GM18502 (cell line): ENCODE results near the gene GNAQ.
A peak's percentile ranks its signal among the peaks of the same experiment; 100 is the strongest.
"Not testable (repeated sequence)": the region's sequence is repeated elsewhere in the genome, so short reads cannot be mapped to it uniquely, and the experiment has no call there.

ENCODE experiments used
- ATAC-seq: cut with Tn5 transposase; IDR thresholded peaks from one replicate; pipeline ENCODE4 v1.9.1; 2021; ENCODE audit warnings: mild to moderate bottlenecking; ENCODE audit not compliant: unreplicated experiment, poor library complexity

Gene GNAQ

DNA sequence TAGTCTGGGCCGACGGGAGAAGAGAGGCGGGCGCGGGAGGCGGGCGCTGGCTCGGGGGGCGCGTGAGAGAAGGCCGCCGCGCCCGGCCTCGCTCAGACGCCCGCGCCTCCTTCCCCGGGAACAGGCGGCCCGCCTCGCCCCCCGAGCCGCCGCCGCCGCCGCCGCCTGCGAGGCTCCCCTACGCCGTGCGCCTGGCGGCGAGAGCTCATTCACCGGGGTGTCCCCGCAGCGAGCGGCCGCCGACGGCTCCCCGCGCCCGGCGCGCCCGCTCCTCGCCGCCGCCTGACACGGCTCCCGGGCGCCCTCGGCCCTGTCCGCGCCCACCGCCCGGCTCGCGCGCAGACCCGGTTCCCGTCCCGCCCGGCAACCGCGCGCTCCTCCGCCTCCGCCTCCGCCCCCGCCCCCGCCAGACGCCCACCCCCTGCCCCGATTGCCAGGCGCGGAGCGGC is at the start of gene GNAQ:
TSS of gene GNAQ (minus strand) at position 368 of the 449 bp plus-strand sequence. CDS start 576 bp downstream, outside the sequence.
- ATAC-seq = peak; percentile 11

DNA sequence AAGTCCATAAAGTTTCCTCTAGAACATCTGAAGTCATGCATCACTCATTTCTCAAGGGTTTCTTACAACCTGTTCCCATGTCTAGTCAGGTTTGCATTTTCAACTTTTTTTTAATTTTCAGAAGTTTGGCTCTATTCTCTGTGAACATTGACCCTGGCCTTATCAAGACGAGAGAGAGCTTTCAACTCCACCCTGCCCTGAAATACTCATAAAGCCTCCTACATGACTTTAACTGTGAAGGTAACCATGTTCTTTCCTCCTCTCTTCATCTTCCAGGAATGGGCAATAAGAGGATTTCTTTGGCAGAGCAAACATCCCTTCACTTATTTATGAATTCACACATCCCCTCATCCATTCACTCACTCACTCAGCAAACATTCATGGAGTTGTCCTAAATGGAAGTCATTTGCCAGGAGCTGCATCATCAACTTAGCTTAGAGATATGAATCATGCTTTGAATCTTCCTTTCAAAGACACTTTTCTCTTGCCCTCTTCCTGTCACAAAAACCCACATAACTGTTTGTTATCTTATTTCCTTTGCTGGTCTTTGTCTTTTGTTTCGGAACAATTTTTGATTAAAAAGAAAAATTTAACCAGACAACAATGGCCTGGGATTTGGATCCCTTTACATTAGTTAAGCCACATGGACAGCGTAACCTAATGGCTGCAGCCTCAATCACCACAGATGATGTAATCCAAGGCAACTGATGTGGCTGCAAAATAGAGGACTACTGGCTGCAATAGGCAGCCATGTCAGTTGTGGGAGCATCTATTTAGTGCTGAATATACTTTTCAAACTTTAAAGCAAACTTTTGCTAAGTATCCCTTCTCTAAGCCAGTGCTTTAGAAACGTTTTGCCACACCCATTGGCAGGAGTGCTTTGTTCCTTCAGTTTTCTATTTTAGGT is 43.0 kb upstream of the GNAQ start:
- no peak for ATAC-seq

DNA sequence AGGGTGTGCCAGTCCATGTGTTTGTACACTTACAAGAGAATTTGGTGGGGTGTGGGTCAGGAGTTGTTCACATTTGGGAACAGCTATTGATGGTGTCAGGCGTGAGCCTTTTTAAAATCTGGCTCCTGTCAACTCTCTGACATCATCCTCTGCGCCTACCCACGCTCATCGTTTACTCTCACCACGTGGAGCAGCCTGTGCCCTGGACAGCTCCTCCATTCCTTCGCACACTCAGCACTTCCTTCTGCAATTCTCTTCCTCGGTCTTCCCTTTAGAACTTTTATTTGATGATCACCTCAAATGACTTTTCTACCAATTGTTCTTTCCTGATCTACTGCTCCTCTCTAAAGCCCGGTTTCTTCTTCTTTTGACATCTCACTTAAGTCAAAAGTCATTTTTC is 42.1 kb upstream of the GNAQ start:
- ATAC-seq = no peak

DNA sequence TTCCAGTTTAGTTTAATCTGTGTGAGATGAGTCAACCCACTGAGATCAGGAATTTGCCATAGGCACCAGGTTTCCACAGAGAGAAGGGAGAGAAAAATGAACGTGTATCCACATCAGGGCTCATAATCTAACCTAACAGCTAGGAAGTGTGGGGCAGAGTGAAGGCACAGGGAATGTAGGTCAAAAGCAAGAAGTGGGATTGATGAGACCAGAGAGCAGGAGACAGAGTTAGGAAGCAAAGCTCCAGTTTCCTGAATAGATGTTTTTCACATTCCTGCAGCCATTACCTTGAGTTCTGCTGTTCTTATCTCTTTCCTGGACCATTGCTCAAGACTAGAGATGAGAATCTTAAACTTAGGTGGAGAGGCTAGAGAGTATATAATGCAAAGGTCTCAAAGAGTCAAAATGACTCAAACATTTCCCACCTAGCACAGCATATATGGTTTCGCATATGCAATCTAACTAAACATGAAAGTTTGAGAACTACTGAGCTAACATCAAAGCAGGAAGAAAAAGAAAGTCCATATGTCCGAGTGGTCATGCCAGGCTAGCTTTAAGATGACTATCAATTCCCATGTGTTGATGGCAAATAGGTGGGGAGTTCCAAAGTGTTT is 41.1 kb upstream of the GNAQ start:
- no peak for ATAC-seq

DNA sequence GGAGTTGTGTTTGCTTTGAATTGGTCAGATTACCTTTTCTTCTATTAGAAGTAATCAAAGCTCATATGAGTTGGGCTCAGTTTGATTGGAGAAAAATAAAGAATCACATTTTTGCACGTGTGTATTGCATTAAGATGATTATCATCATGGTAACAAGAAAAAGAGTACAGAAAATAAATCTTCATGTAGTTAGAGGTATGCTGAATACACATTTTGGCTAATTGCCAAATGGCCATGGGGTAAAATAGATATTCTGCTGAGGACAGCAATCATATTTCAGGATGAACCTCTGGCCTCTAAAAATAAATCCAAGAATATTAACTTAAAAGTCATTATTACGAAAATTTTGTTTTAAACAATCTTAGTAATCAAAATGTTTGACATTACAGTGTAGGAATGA is 38.9 kb upstream of the GNAQ start:
- ATAC-seq = no peak

DNA sequence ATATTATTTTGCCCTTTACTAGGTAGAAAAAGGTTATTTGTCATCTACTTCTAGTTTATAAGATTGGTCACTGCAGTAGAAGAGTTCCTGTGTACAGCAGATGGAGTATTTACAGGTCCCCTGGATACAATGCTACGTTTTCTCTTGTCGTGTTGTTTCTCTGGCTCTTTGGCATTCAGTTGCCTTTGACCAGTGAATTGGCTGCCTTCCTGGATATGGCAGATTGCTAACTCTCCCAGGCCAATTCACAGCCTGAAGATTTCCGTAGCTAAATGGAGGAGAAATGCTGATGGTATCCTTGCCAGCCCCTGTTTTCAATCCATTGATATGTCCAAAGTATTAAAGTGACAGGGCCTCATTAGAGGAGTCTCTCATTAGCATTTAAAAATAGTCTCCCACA is 32.5 kb upstream of the GNAQ start:
- no peak for ATAC-seq

DNA sequence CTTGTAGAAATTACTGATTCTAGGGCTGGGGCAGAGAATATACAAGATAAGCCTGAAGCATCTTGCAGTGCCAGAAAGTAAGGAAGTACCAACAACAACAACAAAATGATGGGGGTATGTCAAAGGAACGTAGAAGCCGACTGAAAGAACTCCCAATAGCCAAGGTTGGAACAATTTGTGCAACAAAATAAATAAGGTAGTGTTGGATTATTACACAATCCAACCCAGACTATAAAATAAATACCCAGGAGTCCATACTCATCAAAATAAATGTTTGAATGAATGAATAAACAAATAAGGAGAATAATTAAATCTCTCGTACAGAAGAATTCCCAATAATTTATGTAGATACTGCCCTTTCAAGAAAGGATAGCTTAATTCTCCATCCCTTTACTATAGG is 31.1 kb upstream of the GNAQ start:
- no peak for ATAC-seq

DNA sequence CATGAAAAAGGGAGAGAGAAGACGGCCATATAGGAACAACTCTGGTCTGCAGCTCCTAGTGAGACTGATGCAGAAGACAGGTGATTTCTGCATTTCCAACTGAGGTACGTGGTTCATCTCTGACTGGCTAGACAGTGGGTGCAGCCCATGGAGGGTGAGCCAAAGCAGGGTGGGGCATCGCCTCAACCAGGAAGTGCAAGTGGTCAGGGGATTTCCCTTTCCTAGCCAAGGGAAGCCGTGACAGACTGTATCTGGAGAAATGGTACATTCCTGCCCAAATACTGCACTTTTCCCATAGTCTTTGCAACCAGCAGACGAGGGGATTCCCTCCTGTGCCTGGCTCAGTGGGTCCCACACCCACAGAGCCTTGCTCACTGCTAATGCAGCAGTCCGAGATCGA is 22.6 kb upstream of the GNAQ start:
- not testable (repeated sequence) for ATAC-seq

DNA sequence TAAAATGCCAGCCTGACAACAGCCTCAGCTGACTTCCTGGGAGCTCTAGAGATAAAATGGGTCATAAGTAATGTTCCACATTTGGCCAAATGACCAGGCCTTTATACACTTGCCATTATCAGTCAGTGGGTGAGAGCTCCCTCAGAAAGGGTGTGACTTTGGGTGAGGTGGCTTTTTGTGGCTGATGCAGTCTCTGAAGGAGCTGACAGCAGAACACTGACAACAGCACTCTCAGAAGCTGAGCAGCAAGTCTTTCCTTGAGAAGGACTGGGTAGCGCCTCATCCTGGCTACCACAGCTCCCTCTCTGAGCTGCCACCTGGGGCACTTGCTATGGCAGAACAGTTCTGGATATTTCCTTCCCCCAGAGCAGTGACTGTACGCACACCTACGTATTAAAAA is 22.0 kb upstream of the GNAQ start:
- no peak for ATAC-seq

DNA sequence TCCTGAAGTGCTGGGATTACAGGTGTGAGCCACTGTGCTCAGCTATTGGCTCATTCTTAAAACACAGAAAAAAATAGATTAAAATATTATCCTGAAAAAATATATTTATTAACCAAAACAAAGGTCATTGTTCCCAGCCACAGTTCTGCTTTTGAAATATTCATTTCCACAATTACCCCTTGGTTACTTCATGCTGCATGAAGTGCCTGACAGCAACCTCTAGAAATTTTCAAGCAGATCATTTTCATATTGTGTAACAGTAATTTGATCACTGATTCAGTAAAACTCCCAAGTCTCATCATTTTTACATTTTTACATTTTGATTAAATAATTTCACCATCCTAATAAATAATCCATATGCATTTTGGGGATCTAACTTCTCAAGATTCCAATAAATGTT is 18.8 kb upstream of the GNAQ start:
- ATAC-seq = no peak

DNA sequence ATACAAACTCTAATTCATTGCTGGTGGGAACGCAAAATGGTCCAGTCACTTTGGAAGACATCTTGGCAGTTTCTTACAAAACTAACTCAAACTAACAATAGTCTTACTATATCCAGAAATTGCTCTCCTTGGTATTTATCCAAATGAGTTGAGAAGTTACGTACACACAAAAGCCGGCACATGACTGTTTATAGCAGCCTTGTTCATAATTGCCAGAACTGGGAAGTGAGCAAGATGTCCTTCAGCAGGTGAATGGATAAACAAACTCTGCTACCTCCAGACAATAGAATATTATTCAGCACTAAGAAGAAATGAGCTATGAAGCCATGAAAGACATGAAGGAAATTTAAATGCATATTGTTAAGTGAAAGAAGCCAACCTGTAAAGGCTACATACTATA is 17.9 kb upstream of the GNAQ start:
- ATAC-seq = no peak

DNA sequence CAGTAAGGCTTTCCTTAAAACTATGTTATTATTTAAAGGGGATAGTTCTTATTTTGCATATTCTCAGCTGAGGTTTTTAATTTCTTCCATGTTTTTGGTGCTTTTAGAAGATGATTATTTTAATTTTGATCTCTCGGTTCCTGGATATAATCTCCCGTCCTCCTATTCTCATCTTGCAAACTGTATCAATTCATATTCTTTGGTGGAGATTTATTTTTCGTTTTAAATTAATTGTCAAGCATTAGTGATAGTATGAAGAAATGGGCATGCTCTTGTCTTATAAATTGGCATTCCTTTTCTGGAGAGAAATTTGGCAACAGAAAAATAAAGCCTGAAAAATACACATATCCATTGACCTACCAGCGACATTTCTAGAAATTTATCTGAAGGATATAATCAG is 15.5 kb upstream of the GNAQ start:
- no peak for ATAC-seq

DNA sequence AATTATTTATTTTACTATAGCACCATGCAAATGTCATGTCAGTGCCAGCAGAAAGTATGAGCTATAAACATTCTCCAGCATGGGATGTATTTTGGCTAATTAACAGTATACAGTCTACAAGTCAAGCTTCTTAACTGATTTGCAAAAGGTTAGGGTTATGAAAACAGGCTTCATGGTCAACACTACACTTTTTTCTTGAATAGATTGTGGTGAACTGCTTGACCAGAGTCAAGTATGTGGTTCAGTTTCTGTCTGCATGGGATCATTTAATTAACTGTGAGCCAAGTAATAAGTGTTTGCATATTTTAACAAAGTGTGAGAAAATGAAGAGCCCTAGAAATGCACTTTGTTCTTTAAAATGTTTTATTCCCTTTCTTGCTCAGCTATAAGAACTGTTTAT is 14.5 kb upstream of the GNAQ start:
- ATAC-seq = no peak

DNA sequence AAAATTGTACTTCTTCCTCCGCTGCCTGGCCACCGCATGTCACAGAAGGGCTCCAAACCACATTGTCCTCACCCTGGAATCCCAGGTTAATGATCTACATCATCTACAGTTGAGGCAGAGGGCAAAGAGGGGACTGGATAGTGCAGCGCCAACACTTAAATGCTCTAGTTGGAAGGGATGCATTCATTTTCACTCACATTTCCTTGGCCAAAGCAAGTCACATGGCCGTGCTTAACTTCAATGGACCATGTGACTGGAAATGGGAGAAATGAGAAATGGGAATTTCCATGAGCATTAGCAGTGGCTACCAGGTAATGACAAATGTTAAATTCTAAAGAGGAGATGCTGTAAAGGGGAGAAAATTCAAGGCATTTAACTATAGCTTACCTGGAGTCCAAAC is 13.3 kb upstream of the GNAQ start:
- no peak for ATAC-seq

DNA sequence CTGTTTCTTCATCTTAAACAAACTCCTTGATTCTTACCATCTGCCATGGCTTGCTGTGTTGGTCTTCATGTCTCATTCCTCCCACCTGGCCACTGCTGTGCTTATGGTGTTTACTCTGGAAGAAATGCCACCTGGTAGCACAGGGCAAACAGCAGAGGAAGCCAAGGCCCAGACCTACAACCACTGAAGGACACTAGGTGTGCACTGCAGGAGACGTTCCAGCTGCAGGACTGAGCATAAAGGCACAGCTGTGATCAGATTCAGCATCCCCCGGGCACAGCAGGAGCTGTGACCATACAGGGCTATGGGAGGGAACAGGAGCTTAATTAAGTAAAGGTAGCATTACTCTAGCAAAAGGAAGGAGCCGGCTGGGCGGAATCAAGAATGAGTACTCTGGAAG is 12.6 kb upstream of the GNAQ start:
- no peak for ATAC-seq

DNA sequence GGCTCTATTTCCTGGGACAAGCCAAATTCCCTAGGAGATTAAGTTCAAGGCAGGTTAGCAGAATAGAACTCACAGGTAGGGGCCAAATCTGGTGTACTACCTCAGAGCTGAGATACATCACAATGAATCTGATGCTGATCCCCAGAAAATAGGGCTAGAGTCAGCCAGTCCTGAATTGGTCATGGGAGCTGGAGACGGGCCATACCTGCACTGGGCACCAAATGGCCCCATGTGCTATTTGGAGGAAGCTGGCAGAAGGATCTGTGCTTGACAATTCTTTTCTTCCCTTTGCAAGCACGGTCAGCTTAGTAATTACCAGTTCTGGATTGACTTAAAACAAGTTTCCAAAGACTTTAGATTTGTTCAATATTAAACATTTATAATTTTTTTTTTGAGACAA is 10.4 kb upstream of the GNAQ start:
- no peak for ATAC-seq

DNA sequence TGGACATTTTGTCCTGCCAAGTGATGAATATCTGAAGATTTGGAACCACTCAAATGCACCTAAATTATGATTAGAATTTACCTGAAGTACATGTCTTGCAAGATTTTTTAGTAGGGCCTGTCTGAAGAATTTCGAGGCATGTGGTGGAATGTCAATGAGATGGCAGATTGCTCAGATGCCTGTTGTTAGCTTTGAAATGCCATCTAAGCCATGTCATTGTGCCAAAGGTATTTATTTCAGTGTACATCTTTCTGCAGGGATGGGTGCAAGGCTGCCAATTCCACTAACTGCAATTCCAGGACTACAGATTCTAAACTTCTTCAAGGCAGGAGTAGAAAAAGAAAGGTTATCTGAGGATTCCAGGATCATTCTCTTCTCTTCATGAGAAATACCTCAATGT is 9.1 kb upstream of the GNAQ start:
- ATAC-seq = no peak

DNA sequence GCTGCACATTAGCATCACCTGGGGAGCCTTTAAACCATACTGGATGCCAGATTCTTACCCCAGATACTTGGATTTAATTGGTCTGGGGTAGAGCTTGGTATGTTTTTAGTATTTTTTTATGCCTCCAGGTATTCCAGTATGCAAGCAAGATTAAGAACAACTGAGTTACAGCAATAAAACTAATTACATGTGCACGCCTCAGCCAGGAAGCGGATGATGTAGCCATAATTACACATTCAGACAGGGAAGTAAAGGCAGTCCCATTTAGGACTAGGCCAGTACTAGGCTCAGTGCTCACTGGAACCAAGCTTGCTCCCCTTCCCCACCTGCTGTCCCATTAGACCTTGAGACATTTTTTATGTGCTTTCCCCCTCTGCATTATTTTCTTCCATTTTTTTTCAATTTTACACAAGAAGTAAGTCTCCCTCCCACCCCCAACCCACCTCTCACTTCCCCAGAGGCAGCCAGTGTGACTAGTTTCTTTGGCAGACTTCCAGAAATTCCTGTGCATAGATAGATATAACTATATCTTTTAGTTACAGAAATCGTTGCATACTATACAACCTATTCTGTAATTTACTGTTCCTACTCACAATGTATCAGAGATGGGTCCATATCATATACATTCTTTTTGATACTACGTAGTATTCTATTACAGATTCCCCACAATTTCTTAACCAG is 7.1 kb upstream of the GNAQ start:
- no peak for ATAC-seq

DNA sequence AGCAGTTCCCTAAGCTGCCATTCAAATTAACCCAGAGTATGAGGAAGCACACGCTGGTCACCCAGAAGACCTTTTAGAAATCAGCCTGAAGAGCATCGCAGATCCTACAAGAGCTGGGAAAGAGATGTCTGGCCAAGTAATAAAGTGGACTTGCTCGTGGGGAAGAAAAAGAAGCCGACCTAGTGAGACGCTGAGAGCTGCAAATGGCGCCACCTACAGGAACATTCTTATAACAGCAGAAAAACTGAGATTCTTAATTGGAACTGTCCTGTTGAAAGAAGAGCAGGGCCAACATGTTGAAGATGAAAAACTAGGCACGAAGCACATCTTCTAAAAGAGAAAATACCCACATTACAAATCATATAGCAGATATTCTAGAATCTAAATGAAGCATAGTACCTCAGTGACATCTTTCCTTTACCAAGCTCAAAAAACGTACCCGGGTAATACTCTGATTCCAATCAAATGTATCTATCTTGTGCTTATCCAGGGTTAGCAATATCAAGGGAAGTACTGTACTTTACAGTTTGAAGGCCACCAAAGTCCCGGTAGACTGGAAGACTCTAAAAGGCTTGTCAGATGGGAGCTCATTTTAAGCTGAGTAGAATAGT is 3.9 kb upstream of the GNAQ start:
- ATAC-seq = peak; percentile 40

DNA sequence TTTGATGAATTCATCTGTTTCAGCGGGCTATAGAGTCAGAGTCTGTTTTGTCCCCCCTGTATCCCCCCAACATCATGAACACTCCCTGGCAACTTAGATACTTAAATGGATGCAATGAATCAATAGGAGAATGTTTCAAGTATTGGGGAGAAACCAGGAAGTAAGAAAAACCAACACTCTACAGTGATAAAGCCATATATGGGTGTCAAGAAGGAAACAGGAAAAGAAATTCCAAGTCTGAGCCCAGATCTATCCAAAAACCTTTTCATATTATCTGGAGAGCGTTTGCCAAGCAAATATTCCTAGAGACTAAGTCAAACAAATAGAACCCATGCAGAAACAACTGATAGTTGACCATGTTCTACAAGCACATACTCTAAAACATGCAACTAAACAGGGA is 2.3 kb upstream of the GNAQ start:
- ATAC-seq = no peak
